Activated naive CD4-positive, alpha-beta T cell treated with anti-CD3 and anti-CD28 coated beads, Interleukin-2, amount 50 U/mL, for 72 hours (primary cell): ENCODE data around the gene FBXL16. TPM values are rescaled to one million over a fixed set of nuclear protein-coding genes. Genes with fewer than 3 reads are reported as not detected.

ENCODE experiments used
- ATAC-seq, 2 donors: fragments of 150-1000 bp; cut with Tn5 transposase; 2 replicates each; pipeline ENCODE4 v1.10.0; 2021; ENCODE audit warnings: mild to moderate bottlenecking in 2 of 2, moderate library complexity in 2 of 2
- DNase-seq, 2 donors: peaks; one replicate each; pipeline ENCODE4 v3.0.0; 2021 to 2022; ENCODE audit warnings: low spot score in 2 of 2
- H3K27ac Mint-ChIP-seq, 2 donors: one replicate each; pipeline ENCODE4 v1.8.0; 2022; ENCODE audit warnings: mild to moderate bottlenecking in 2 of 2, mixed read lengths in 2 of 2
- H3K36me3 Mint-ChIP-seq, 2 donors: one replicate each; pipeline ENCODE4 v1.8.0; 2022; ENCODE audit warnings: mixed read lengths in 2 of 2
- H3K9me3 Mint-ChIP-seq, 2 donors: one replicate each; pipeline ENCODE4 v1.8.0; 2022; ENCODE audit warnings: mixed read lengths in 2 of 2
- total RNA-seq, 2 donors: library from RNA; stranded (reverse); gene quantifications; one replicate each; pipeline ENCODE4 v1.2.3, GENCODE V29; 2022

FBXL16 gene
- total RNA-seq, 2 donors from 2014 or later: 2.8 to 16.4 TPM

- peak; percentile 54 to 55 for ATAC-seq
- Mint-ChIP-seq H3K36me3 (peaks cover 5 to 15% of the 10 kb centered on the region in 2 donors), H3K27ac (peak within 1 kb of the TSS; percentile 71 to 85), H3K9me3 (no peaks in the 10 kb centered on the region)
- peak; percentile 85 to 87 for DNase-seq
Observed at GRCh38 chr16:679814-680624, 25.6 kb downstream of the FBXL16 start, which contains the start of gene STUB1. Gene STUB1 (plus strand): TSS chr16:680410. CDS start chr16:680526, 116 bp downstream.

- peaks cover 5 to 15% of the 10 kb centered on the region in 2 donors for H3K36me3 Mint-ChIP-seq
- H3K9me3 Mint-ChIP-seq: no peaks in the 10 kb centered on the region
- ATAC-seq (peak; percentile 6 to 39), DNase-seq (peak in 1 of 2 donors; percentile 64)
- peak overlapping the region; percentile 65 to 66 for H3K27ac Mint-ChIP-seq
Observed at GRCh38 chr16:678858-679813, 26.5 kb downstream of the FBXL16 start.

DNA sequence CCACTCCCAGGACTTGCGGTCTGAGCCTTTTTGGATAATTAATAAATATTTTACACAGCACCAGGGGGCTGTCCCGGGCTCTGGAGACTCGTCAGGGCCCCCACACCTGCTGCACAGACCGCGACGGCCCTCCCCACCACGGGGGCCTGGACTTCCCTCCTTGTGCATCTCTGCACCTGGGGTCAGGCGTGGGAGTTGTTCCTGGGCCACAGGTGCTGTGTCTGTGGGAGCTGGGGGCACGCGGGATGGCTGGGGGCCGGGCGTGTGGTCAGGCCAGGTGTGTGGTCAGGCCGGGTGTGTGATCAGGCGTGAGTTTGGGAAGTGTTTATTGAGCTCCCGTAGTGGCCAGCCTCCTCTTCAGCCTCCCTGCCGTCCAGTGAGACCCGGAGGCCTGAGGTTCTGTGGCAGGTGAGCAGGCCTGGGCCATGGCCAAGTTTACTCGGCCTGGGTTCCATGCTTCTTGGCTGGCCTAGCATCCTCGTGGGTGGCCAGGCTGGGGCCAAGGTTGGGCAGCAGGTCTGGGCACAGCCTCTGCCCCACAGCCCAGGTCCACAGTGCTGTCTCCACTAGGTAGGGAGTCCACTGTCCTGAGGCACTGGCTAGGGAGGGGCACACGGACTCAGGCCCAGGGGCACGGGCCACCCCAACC lies 27.3 kb downstream of the FBXL16 start:
- no peak for DNase-seq
- ATAC-seq: no peak
- Mint-ChIP-seq H3K36me3 (peaks cover 5 to 15% of the 10 kb centered on the region in 2 donors), H3K9me3 (no peaks in the 10 kb centered on the region), H3K27ac (no peak overlapping the region)

- H3K27ac Mint-ChIP-seq: no peak overlapping the region
- ATAC-seq (no peak), DNase-seq (no peak)
- H3K36me3 Mint-ChIP-seq: peaks cover 3 to 11% of the 10 kb centered on the region in 2 donors
- no peaks in the 10 kb centered on the region for H3K9me3 Mint-ChIP-seq
Observed at GRCh38 chr16:677316-678190, 28.0 kb downstream of the FBXL16 start.

GRCh38 chr16:676913-677312 lies 28.7 kb downstream of the FBXL16 start:
- Mint-ChIP-seq H3K36me3 (peaks cover 0 to 5% of the 10 kb centered on the region in 2 donors), H3K27ac (no peak overlapping the region), H3K9me3 (no peaks in the 10 kb centered on the region)
- DNase-seq: no peak
- ATAC-seq: no peak

- H3K9me3 Mint-ChIP-seq: no peaks in the 10 kb centered on the region
- DNase-seq: no peak
- peaks cover 0 to 1% of the 10 kb centered on the region in 2 donors for H3K36me3 Mint-ChIP-seq
- no peak overlapping the region for H3K27ac Mint-ChIP-seq
- ATAC-seq: no peak
Observed at GRCh38 chr16:676565-676902, 29.1 kb downstream of the FBXL16 start.

DNA sequence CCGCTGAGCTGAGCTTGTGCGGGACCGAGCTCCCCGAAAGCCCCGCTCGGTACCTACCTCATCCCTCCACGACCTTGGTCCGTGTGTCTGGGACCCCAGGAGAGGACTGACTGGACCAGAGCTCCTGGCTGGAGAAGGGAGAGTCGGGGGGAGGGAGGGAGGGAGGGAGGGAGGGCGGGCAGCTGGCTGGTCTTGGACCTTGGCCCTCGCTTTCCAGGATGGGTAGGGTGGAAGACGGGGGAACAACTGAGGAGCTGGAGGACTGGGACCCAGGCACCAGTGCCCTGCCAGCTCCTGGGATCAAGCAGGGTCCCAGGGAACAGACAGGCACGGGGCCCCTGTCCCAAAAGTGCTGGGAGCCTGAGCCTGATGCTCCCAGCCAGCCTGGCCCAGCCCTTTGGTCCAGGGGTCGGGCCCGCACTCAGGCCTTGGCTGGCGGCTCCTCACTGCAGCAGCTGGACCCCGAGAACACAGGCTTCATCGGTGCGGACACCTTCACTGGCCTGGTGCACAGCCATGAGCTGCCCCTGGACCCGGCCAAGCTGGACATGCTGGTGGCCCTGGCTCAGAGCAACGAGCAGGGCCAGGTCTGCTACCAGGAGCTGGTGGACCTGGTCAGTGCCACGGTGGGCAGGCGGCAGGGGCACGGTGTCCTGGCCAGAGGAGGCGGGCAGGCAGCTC lies 29.6 kb downstream of the FBXL16 start:
- H3K9me3 Mint-ChIP-seq: no peaks in the 10 kb centered on the region
- no peak for DNase-seq
- H3K36me3 Mint-ChIP-seq: no peaks in the 10 kb centered on the region
- H3K27ac Mint-ChIP-seq: no peak overlapping the region
- ATAC-seq: no peak

- Mint-ChIP-seq H3K27ac (no peak within 1 kb of the TSS), H3K36me3 (no peaks in the 10 kb centered on the region), H3K9me3 (no peaks in the 10 kb centered on the region)
- DNase-seq (no peak), ATAC-seq (no peak)
Observed at GRCh38 chr16:674968-675883, 30.4 kb downstream of the FBXL16 start, which contains the start of gene RHBDL1. Gene RHBDL1 (plus strand): TSS chr16:675671. CDS start chr16:675791, 120 bp downstream.

GRCh38 chr16:674214-674881 lies 31.3 kb downstream of the FBXL16 start:
- Mint-ChIP-seq H3K9me3 (no peaks in the 10 kb centered on the region), H3K36me3 (no peaks in the 10 kb centered on the region), H3K27ac (no peak overlapping the region)
- DNase-seq: no peak
- ATAC-seq: no peak

GRCh38 chr16:673399-673991 lies 32.1 kb downstream of the FBXL16 start:
- no peak for ATAC-seq
- DNase-seq: no peak
- H3K9me3 Mint-ChIP-seq: no peaks in the 10 kb centered on the region
- no peak overlapping the region for H3K27ac Mint-ChIP-seq
- no peaks in the 10 kb centered on the region for H3K36me3 Mint-ChIP-seq

- DNase-seq: no peak
- Mint-ChIP-seq H3K9me3 (no peaks in the 10 kb centered on the region), H3K36me3 (no peaks in the 10 kb centered on the region), H3K27ac (no peak overlapping the region)
- no peak for ATAC-seq
Observed at GRCh38 chr16:672851-673250, 32.8 kb downstream of the FBXL16 start.

DNA sequence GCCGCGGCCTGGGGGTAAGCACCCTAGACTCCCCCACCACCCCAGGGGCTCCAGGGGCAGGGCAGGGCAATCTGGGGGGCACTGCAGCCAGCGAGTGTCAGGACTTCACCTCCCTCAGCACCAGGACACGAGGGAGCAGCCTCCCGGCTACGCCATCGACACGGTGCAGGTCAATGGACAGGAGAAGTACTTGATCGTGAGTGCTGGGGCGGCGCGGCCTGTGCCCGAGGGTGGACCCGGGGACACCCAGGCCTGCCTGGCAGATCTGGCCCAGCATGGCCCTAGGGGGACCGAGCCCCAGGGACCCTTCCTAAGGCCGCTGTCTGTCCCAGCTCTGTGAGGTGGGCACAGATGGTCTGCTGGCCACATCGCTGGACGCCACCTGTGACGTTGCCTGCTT lies 33.2 kb downstream of the FBXL16 start:
- H3K27ac Mint-ChIP-seq: no peak overlapping the region
- DNase-seq (no peak), ATAC-seq (no peak)
- no peaks in the 10 kb centered on the region for H3K36me3 Mint-ChIP-seq
- H3K9me3 Mint-ChIP-seq: no peaks in the 10 kb centered on the region

DNA sequence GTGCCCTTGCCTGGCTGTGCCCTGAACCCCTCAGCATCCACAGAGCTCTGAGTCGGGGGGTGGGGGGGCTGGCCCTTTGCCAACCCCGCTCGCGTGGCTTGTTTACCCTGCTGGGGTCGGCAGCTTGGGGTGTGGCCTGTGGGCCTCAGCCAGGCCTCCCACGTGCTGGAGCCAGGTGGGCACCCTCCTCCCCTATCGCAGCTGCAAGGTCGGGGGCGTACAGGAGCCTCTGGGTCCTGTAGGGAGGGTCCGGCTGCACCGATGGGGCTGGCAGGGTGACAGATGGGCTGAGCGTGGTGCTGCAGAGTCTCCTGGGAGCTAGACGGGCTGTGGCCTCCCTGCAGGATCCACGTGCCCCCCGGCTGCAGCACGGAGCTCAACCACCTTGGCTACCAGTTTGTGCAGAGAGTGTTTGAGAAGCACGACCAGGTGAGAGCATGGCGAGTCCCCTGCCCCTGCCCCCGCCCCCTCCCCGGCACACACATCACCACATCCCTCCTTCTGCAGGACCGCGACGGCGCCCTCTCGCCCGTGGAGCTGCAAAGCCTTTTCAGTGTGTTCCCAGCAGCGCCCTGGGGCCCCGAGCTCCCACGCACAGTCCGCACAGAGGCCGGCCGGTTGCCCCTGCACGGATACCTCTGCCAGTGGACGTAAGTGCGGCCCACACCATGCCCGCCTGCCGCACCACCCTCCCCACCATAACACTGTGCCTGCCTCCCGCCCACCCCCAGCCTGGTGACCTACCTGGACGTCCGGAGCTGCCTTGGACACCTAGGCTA lies 34.1 kb downstream of the FBXL16 start:
- Mint-ChIP-seq H3K36me3 (no peaks in the 10 kb centered on the region), H3K27ac (no peak overlapping the region), H3K9me3 (no peaks in the 10 kb centered on the region)
- no peak for ATAC-seq
- no peak for DNase-seq
